Peyer's patch (tissue), 4 donors: ENCODE results near the gene ZMYM5. TPM values are rescaled to one million over a fixed set of nuclear protein-coding genes. Genes with fewer than 3 reads are reported as not detected.
A peak's percentile ranks its signal among the peaks of the same experiment; 100 is the strongest.
"Not testable (repeated sequence)": the region's sequence is repeated elsewhere in the genome, so short reads cannot be mapped to it uniquely, and the experiment has no call there.

Source experiments
- DNase-seq, 3 donors: peaks; one replicate each; pipeline ENCODE4 v3.0.0-alpha.2; 2017 to 2019
- H3K27ac ChIP-seq, 4 donors: fragments of 200-600 bp; sonication (generic); one replicate each; pipeline ENCODE4 v1.5.1; 2016 to 2019
- H3K27me3 ChIP-seq, 2 donors: fragments of 200-600 bp; sonication (generic); one replicate each; pipeline ENCODE4 v1.5.1; 2019
- H3K36me3 ChIP-seq, 3 donors: fragments of 200-600 bp; sonication (generic); one replicate each; pipeline ENCODE4 v1.5.1; 2016 to 2019
- H3K4me1 ChIP-seq, 4 donors: fragments of 200-600 bp; sonication (generic); one replicate each; pipeline ENCODE4 v1.5.1; 2016 to 2019
- H3K4me3 ChIP-seq, 4 donors: fragments of 200-600 bp; sonication (generic); 1 replicate in 3 of 4; 2 replicates in 1 of 4; pipeline ENCODE4 v1.5.1; 2016 to 2019; ENCODE audit warnings: mild to moderate bottlenecking in 1 of 4
- H3K9me3 ChIP-seq, 4 donors: fragments of 200-600 bp; sonication (generic); one replicate each; pipeline ENCODE4 v1.5.1; 2016 to 2019; ENCODE audit warnings: mild to moderate bottlenecking in 1 of 4
- POLR2A ChIP-seq, 2 donors: fragments of 450-650 bp; IDR thresholded peaks; one replicate each; pipeline ENCODE4 v1.5.1; 2017; ENCODE audit warnings: antibody characterized with exemption in 2 of 2, mild to moderate bottlenecking in 2 of 2, moderate library complexity in 2 of 2
- total RNA-seq, 4 donors: library from RNA; depleted of rRNA; stranded (reverse); fragments of >200 nt; gene quantifications; one replicate each; pipeline ENCODE4 v1.1.0, GENCODE V29; 2016
- TF ChIP-seq, protein P1 (sequence below), 6 experiments: fragments of 450-650 bp in 4 of 6; fragments of 200-600 bp in 2 of 6; sonication (generic) in 1 of 6; IDR thresholded peaks; one replicate each; pipeline ENCODE4 v1.5.1; 2017 to 2019; ENCODE audit warnings: antibody characterized with exemption in 6 of 6, mild to moderate bottlenecking in 3 of 6, moderate library complexity in 1 of 6

Gene ZMYM5
- 10 to 100 TPM; 10.5 to 27.2 (median 16.1) TPM for total RNA-seq

DNA sequence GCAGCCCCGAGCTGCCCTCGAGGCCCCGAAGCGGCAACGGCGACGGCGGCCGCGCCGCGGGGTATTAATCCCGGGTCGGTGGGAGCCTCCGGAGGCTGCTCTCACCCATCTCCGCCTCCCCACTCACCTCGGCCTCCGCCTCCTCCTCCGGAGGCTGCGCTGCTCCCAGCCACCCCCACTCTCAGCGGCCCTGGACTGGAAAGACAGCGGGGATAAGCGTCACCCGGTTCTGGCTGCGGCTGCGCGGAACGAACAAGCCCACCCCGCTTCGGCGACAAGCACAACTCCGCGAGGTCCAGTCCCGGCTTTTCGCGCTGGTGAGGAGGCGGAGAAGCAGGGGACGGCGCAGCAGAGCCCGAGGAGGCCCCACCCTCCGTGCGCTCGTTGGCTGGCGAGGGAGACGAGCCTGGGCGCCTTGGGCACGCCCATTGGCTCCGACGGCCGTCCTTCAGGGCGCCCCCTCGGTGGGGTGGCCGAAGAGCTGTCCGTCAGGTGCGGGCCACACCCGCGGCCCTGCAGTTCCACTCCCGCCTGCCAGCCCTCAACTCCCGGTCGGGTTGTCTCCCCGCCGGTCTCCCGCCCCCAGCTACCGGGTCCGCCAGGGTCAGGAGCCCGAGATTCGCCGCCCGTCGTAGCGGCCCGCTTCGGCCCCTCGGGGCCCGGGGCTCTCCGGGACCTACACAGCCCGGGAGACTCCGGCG is at the start of gene ZMYM5:
TSS of gene ZMYM5 (minus strand) at position 327 of the 701 bp plus-strand sequence. CDS start 11,469 bp downstream, outside the sequence.
- H3K36me3 ChIP-seq, result peaks cover 0 to 9% (median 0%) of the 10 kb centered on the region in 3 donors
- H3K4me3 ChIP-seq, result peak within 1 kb of the TSS; percentile 75 to 94 (median 92)
- peak within 1 kb of the TSS; percentile 93 to 99 (median 98) for H3K27ac ChIP-seq
- no peaks in the 10 kb centered on the region for H3K27me3 ChIP-seq
- peak; percentile 96 to 99 (median 99) for DNase-seq
- peak; percentile 88 to 92 for TF ChIP-seq POLR2A (IDR thresholded peaks at IDR 0.05)
- TF ChIP-seq, protein P1, sequence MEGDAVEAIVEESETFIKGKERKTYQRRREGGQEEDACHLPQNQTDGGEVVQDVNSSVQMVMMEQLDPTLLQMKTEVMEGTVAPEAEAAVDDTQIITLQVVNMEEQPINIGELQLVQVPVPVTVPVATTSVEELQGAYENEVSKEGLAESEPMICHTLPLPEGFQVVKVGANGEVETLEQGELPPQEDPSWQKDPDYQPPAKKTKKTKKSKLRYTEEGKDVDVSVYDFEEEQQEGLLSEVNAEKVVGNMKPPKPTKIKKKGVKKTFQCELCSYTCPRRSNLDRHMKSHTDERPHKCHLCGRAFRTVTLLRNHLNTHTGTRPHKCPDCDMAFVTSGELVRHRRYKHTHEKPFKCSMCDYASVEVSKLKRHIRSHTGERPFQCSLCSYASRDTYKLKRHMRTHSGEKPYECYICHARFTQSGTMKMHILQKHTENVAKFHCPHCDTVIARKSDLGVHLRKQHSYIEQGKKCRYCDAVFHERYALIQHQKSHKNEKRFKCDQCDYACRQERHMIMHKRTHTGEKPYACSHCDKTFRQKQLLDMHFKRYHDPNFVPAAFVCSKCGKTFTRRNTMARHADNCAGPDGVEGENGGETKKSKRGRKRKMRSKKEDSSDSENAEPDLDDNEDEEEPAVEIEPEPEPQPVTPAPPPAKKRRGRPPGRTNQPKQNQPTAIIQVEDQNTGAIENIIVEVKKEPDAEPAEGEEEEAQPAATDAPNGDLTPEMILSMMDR (IDR thresholded peaks at IDR 0.05), result peak in 1 of 6 experiments; percentile 34
- peaks cover 0 to 17% (median 5%) of the 10 kb centered on the region in 4 donors for H3K4me1 ChIP-seq
- H3K9me3 ChIP-seq, result no peaks in the 10 kb centered on the region

DNA sequence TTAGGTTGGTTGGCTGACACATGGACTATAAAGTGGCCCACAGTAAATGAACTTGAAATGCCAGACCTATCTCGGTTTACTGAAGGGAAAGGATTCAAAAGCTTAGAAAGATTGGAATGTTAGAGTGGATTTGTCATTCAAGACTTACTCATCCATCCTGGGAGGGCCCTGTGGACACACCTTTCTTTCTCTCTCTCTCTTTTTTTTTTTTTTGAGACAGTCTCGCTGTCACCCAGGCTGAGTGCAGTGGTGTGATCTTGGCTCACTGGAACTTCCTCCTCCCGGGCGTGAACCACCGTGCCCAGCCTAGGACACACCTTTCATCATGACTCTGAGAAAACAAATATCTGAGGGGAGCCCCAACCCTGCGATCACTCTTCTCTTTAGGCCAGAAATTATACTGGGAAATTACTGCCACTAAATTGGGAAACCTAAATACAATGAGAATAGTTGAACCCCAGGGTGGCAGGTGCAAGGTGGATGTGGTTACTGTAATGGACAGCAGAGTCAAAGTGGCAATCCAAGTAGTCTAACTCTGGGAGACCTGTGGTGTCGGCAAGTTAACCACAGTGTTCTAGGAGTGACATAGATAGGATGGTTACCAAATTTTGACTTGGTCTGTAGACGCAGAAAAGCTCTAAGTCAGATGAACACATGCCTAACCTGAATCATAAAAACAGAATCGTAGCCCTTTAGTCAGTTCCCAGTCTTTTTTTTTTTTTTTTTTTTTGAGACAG is 47.1 kb upstream of the ZMYM5 start:
- no peak for TF ChIP-seq POLR2A (IDR thresholded peaks at IDR 0.05)
- TF ChIP-seq, protein P1 (IDR thresholded peaks at IDR 0.05), result no peak
- H3K36me3 ChIP-seq, result no peaks in the 10 kb centered on the region
- H3K27ac ChIP-seq, result no peak overlapping the region
- H3K4me3 ChIP-seq, result no peak overlapping the region
- no peaks in the 10 kb centered on the region for H3K27me3 ChIP-seq
- H3K4me1 ChIP-seq, result no peaks in the 10 kb centered on the region
- no peaks in the 10 kb centered on the region for H3K9me3 ChIP-seq
- no peak for DNase-seq

DNA sequence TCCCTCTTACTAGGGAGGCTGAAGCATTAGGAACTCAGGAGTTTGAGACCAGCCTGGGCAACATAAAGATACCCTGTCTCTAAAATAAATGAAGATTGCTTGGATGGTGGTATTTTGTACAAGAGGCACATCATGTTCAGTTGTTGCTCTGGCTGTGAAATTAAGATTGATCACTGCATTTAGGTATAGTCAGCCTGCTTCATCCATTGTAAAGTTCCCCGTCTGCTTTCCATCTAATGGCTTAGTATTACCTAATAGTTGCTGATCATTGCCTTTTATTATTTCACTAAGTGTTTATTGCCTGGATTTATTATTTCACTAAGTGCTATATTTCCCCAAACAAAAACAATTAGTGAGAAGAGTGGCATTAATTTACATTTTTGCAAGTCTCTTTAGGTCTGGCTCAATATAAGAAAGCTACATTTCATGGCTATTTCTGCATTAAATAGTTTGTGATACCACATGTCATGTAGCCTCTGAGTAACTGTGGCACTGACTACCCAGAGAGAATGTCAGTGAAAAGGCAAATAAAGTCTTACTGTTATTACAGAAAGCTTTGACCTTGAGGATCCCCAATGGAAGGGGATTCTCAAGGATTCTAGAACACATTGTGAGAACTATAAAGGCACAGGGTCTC is 45.0 kb upstream of the ZMYM5 start:
- Histone ChIP-seq H3K9me3 (no peaks in the 10 kb centered on the region), H3K36me3 (no peaks in the 10 kb centered on the region), H3K27ac (no peak overlapping the region), H3K27me3 (no peaks in the 10 kb centered on the region), H3K4me1 (no peaks in the 10 kb centered on the region), H3K4me3 (no peak overlapping the region)
- DNase-seq, result no peak
- TF ChIP-seq POLR2A (IDR thresholded peaks at IDR 0.05), result no peak
- TF ChIP-seq, protein P1 (IDR thresholded peaks at IDR 0.05), result no peak

DNA sequence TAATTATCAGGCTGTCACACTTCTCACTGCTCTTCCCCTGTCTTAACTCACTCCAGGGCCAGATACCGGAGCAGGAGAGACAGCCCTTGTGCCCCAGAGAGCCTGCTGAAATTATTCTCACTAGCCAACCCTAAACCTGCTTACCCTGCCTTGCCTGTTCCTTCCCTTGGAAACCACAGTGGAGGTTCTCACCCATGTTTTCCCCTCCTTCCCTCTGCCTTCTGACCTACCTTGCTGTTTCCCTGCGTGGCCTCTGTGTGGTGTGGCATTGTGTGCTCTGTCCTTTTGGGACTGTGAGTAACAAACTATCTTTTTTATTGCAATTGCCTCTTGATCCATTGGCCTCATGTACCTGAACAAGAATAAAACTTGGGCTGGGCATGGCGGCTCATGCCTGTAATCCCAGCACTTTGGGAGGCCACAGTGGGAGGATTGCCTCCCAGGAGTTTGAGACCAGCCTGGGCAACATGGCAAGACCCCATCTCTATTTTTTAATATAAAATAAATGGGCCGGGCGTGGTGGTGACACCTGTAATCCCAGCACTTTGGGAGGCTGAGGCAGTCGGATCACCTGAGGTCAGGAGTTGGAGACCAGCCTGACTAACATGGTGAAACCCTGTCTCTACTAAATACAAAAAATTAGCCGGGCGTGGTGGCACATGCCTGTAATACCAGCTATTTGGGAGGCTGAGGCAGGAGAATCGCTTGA is 42.2 kb upstream of the ZMYM5 start:
- not testable (repeated sequence) for H3K4me3 ChIP-seq, H3K27me3 ChIP-seq, H3K36me3 ChIP-seq, H3K27ac ChIP-seq, H3K9me3 ChIP-seq, H3K4me1 ChIP-seq, DNase-seq

DNA sequence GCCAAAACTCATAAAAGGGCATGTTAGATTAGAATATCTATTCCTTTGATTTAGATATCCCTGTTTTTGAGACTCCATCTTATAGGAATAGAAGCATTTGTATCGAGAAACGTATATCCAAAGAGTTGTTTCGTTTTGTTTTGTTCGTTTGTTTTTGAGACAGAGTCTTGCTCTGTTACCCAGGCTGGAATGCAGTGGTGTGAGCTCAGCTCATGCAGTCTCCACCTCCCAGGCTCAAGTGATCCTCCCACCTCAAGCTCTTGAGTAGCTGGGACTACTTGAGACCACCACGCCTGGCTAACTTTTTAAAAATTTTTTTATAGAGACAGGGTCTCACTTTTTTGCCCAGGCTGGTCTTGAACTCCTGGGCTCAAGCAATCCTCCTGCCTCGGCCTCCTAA is 26.6 kb upstream of the ZMYM5 start:
- Histone ChIP-seq H3K9me3 (no peaks in the 10 kb centered on the region), H3K27me3 (no peaks in the 10 kb centered on the region), H3K4me1 (no peaks in the 10 kb centered on the region), H3K4me3 (no peak overlapping the region), H3K27ac (no peak overlapping the region), H3K36me3 (no peaks in the 10 kb centered on the region)
- DNase-seq, result no peak
- no peak for TF ChIP-seq POLR2A (IDR thresholded peaks at IDR 0.05)
- TF ChIP-seq, protein P1 (IDR thresholded peaks at IDR 0.05), result no peak
